ENCODE measurements around the gene KRTAP4-9. TPM values are rescaled to one million over a fixed set of nuclear protein-coding genes. Genes with fewer than 3 reads are reported as not detected.

KRTAP4-9 gene
- total and polyA plus RNA-seq, 2 donors from 2014 or later: not detected

GRCh38 chr17:41126412-41126811 lies 21.2 kb downstream of the KRTAP4-9 start:
- H3K9ac ChIP-seq (ENCODE audit: low read length in 3 of 3): no peak overlapping the region
- no peak for DNase-seq
- H3K27ac ChIP-seq (ENCODE audit: low read depth in 2 of 2, low read length in 2 of 2): no peak overlapping the region
- H3K36me3 ChIP-seq (ENCODE audit: control insufficient read depth in 2 of 3, insufficient read depth in 3 of 3, low read length in 3 of 3): no peaks in the 10 kb centered on the region
- FAIRE-seq: no peak
- intact Hi-C loops (cut with DNase I): no loop called here
- no peaks in the 10 kb centered on the region for H3K27me3 ChIP-seq (ENCODE audit: control insufficient read depth, insufficient read depth, low read length)
- no peaks in the 10 kb centered on the region for H3K4me1 ChIP-seq (ENCODE audit: control insufficient read depth in 2 of 3, insufficient read depth in 2 of 3, low read depth in 1 of 3, low read length in 3 of 3)
- peaks cover 0 to 2% (median 0%) of the 10 kb centered on the region in 3 donors for H3K9me3 ChIP-seq (ENCODE audit: control insufficient read depth in 2 of 3, insufficient read depth in 1 of 3, low read length in 3 of 3)
- no peak overlapping the region for H3K4me3 ChIP-seq (ENCODE audit: low read length in 3 of 3)
- no peak for TF ChIP-seq CTCF (IDR thresholded peaks at IDR 0.05; ENCODE audit: borderline replicate concordance, extremely low read depth, insufficient read depth)

- peaks cover 0 to 2% (median 0%) of the 10 kb centered on the region in 3 donors for H3K9me3 ChIP-seq (ENCODE audit: control insufficient read depth in 2 of 3, insufficient read depth in 1 of 3, low read length in 3 of 3)
- H3K4me1 ChIP-seq (ENCODE audit: control insufficient read depth in 2 of 3, insufficient read depth in 2 of 3, low read depth in 1 of 3, low read length in 3 of 3): no peaks in the 10 kb centered on the region
- H3K4me3 ChIP-seq (ENCODE audit: low read length in 3 of 3): no peak overlapping the region
- no peak overlapping the region for H3K9ac ChIP-seq (ENCODE audit: low read length in 3 of 3)
- H3K36me3 ChIP-seq (ENCODE audit: control insufficient read depth in 2 of 3, insufficient read depth in 3 of 3, low read length in 3 of 3): no peaks in the 10 kb centered on the region
- no peak for TF ChIP-seq CTCF (IDR thresholded peaks at IDR 0.05; ENCODE audit: borderline replicate concordance, extremely low read depth, insufficient read depth)
- H3K27ac ChIP-seq (ENCODE audit: low read depth in 2 of 2, low read length in 2 of 2): no peak overlapping the region
- DNase-seq (no peak), FAIRE-seq (no peak)
- H3K27me3 ChIP-seq (ENCODE audit: control insufficient read depth, insufficient read depth, low read length): no peaks in the 10 kb centered on the region
- intact Hi-C loops (cut with DNase I): no loop called here
Measured at GRCh38 chr17:41127371-41127770, 22.2 kb downstream of the KRTAP4-9 start.

- Histone ChIP-seq H3K27me3 (ENCODE audit: control insufficient read depth, insufficient read depth, low read length) (no peaks in the 10 kb centered on the region), H3K36me3 (ENCODE audit: control insufficient read depth in 2 of 3, insufficient read depth in 3 of 3, low read length in 3 of 3) (no peaks in the 10 kb centered on the region), H3K4me3 (ENCODE audit: low read length in 3 of 3) (no peak overlapping the region), H3K9me3 (ENCODE audit: control insufficient read depth in 2 of 3, insufficient read depth in 1 of 3, low read length in 3 of 3) (peaks cover 0 to 2% (median 0%) of the 10 kb centered on the region in 3 donors), H3K27ac (ENCODE audit: low read depth in 2 of 2, low read length in 2 of 2) (no peak overlapping the region), H3K9ac (ENCODE audit: low read length in 3 of 3) (no peak overlapping the region), H3K4me1 (ENCODE audit: control insufficient read depth in 2 of 3, insufficient read depth in 2 of 3, low read depth in 1 of 3, low read length in 3 of 3) (no peaks in the 10 kb centered on the region)
- no peak for TF ChIP-seq CTCF (IDR thresholded peaks at IDR 0.05; ENCODE audit: borderline replicate concordance, extremely low read depth, insufficient read depth)
- FAIRE-seq (no peak), DNase-seq (no peak)
- intact Hi-C loops (cut with DNase I): no loop called here
Measured at GRCh38 chr17:41131979-41132378, 26.8 kb downstream of the KRTAP4-9 start.

Data from kidney (tissue), 14 donors.